COLO668 (cell line): ENCODE results near the gene ATP5MG.
"Not testable (repeated sequence)": the region's sequence is repeated elsewhere in the genome, so short reads cannot be mapped to it uniquely, and the experiment has no call there.

Experiments
- DNase-seq: peaks from one replicate; lab custom pipeline; 2025; ENCODE audit not compliant: unreplicated experiment; lab: John Stamatoyannopoulos, UW

The ATP5MG gene

GRCh38 chr11:118406599-118407166 is 5.3 kb downstream of the ATP5MG start:
- peak; percentile 50 for DNase-seq

- no peak for DNase-seq
Observed at GRCh38 chr11:118410055-118410745, 8.8 kb downstream of the ATP5MG start.

- DNase-seq, result no peak
Observed at GRCh38 chr11:118411530-118411929, 10.1 kb downstream of the ATP5MG start.

- DNase-seq, result no peak
Observed at GRCh38 chr11:118412921-118413320, 11.5 kb downstream of the ATP5MG start.

GRCh38 chr11:118415062-118415738 is 13.8 kb downstream of the ATP5MG start:
- no peak for DNase-seq

GRCh38 chr11:118415739-118416068 is 14.3 kb downstream of the ATP5MG start:
- DNase-seq, result no peak

GRCh38 chr11:118416900-118417299 is 15.5 kb downstream of the ATP5MG start:
- DNase-seq, result not testable (repeated sequence)

- no peak for DNase-seq
Observed at GRCh38 chr11:118417801-118418200, 16.4 kb downstream of the ATP5MG start.

- no peak for DNase-seq
Observed at GRCh38 chr11:118418766-118419165, 17.4 kb downstream of the ATP5MG start.

- no peak for DNase-seq
Observed at GRCh38 chr11:118427707-118428106, 26.3 kb downstream of the ATP5MG start.

GRCh38 chr11:118430956-118431355 is 29.6 kb downstream of the ATP5MG start:
- DNase-seq, result no peak

- no peak for DNase-seq
Observed at GRCh38 chr11:118434123-118434552, 32.7 kb downstream of the ATP5MG start.

- peak; percentile 54 for DNase-seq
Observed at GRCh38 chr11:118434553-118435289, 33.3 kb downstream of the ATP5MG start.

GRCh38 chr11:118435290-118435892 is 34.0 kb downstream of the ATP5MG start:
- DNase-seq, result peak; percentile 69

- DNase-seq, result peak; percentile 98
Observed at GRCh38 chr11:118435893-118436624, 34.7 kb downstream of the ATP5MG start, which contains the start of gene KMT2A. Gene KMT2A (plus strand): TSS chr11:118436492. CDS start chr11:118436513, 21 bp downstream.

GRCh38 chr11:118436639-118437207 is 35.3 kb downstream of the ATP5MG start:
- no peak for DNase-seq

GRCh38 chr11:118437208-118438125 is 36.1 kb downstream of the ATP5MG start:
- DNase-seq, result peak; percentile 61

- DNase-seq, result no peak
Observed at GRCh38 chr11:118438314-118438931, 37.0 kb downstream of the ATP5MG start.

- no peak for DNase-seq
Observed at GRCh38 chr11:118439646-118440045, 38.2 kb downstream of the ATP5MG start.
